Stomach smooth muscle (tissue), 2 donors: Measurements from ENCODE around the gene ALG13.

Experiments
- H3K27ac ChIP-seq: one replicate; pipeline ENCODE4 v1.7.0; 2013; ENCODE audit warnings: mild to moderate bottlenecking, low read length, inconsistent platforms
- H3K27me3 ChIP-seq, 2 donors: one replicate each; pipeline ENCODE4 v1.7.0; 2013; ENCODE audit warnings: low read length in 2 of 2; ENCODE audit not compliant: insufficient read depth in 2 of 2, control insufficient read depth in 1 of 2
- H3K36me3 ChIP-seq, 2 donors: one replicate each; pipeline ENCODE4 v1.7.0; 2013; ENCODE audit warnings: low read length in 2 of 2; ENCODE audit not compliant: control insufficient read depth in 2 of 2, insufficient read depth in 2 of 2
- H3K4me1 ChIP-seq: one replicate; pipeline ENCODE4 v1.7.0; 2013; ENCODE audit warnings: low read length; ENCODE audit not compliant: control insufficient read depth, insufficient read depth
- H3K4me3 ChIP-seq, 2 donors: one replicate each; pipeline ENCODE4 v1.7.0; 2013; ENCODE audit warnings: low read length in 2 of 2
- H3K9ac ChIP-seq, 2 donors: one replicate each; pipeline ENCODE4 v1.7.0; 2013; ENCODE audit warnings: low read length in 2 of 2, mild to moderate bottlenecking in 1 of 2
- H3K9me3 ChIP-seq, 2 donors: one replicate each; pipeline ENCODE4 v1.7.0; 2013; ENCODE audit warnings: low read length in 2 of 2; ENCODE audit not compliant: control insufficient read depth in 2 of 2
- donor health status: healthy.
- donor health status: Pancreatic carcinoma.

The ALG13 gene

DNA sequence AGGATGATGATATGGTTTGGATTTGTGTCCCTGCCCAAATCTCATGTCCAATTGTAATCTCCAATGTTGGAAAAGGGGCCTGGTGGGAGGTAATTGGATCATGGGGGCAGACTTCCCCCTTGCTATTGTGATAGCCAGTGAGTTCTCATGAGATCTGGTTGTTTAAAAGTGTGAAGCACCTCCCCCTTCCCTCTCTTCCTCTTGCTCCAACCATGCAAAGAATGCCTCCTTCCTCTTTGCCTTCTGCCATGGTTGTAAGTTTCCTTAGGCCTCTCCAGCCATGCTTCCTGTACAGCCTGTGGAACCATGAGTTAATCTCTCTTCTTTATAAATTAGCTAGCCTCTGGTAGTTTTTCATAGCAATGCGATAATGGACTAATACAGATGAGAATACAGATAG, 19.7 kb upstream of the ALG13 start:
- Histone ChIP-seq H3K9ac (no peak overlapping the region), H3K27ac (no peak overlapping the region), H3K36me3 (no peaks in the 10 kb centered on the region), H3K27me3 (peaks cover 0 to 3% of the 10 kb centered on the region in 2 donors), H3K9me3 (no peaks in the 10 kb centered on the region), H3K4me3 (no peak overlapping the region), H3K4me1 (no peaks in the 10 kb centered on the region)

DNA sequence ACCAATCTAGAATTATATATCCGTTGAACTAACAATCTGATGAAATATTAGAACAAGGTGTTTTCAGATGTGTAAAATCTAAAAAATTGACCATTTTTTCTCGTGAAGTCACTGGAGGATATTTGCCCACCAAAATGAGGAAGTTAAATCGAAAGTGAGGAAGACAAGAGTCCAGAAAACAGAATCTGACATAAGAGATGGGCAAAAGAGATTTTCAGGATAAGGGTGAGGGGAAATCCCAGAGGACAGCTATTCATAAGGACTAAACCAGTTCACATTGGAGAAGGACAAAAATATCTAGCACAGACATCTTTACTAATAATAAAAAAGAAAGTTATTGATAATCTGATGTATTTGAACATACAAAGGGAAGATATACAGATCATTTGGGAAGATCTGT, 18.7 kb upstream of the ALG13 start:
- Histone ChIP-seq H3K4me1 (no peaks in the 10 kb centered on the region), H3K9ac (no peak overlapping the region), H3K27me3 (peaks cover 0 to 3% of the 10 kb centered on the region in 2 donors), H3K27ac (no peak overlapping the region), H3K9me3 (no peaks in the 10 kb centered on the region), H3K4me3 (no peak overlapping the region), H3K36me3 (no peaks in the 10 kb centered on the region)

DNA sequence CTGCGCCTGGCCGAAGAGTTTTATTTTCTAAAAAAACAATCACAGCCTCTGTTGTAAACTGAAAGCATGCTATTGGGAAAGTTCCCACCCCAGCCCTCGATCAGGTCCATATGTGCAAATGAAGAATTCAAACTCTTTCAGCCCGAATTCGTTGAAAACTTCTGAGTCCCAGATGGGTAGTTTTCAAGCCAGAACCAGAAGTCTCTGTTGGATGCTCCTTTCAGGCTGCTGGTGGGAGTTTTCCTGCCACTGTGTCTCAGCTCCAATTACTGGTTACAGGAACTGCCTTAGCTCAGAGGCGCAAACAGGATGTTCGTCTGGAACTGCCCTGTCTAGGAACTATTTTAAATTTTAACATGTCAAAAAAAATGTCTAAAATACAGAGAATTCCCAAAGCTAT, 9.3 kb upstream of the ALG13 start:
- Histone ChIP-seq H3K4me3 (no peak overlapping the region), H3K27ac (no peak overlapping the region), H3K4me1 (no peaks in the 10 kb centered on the region), H3K9me3 (no peaks in the 10 kb centered on the region), H3K9ac (no peak overlapping the region), H3K27me3 (peaks cover 0 to 6% of the 10 kb centered on the region in 2 donors), H3K36me3 (no peaks in the 10 kb centered on the region)

DNA sequence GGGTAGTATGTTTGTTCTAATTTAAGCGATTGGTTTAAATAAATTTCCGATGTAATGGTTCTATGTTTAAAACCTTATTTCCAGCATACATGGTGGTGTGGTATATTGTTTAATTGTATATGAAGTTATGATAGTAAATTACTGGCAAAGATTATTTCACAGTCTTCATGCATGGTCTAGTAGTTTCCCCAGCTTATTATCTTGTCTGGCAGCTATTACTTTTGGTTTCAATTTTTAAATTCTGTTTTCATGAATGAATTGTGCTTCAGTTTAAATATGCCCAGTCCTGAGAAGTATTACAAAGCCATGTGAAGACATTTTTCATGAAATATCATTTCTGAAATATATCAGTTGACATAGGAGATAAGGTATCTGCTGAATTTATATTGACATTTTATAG, 6.3 kb downstream of the ALG13 start:
- H3K4me1 ChIP-seq = peaks cover 3% of the 10 kb centered on the region
- no peak overlapping the region for H3K9ac ChIP-seq

DNA sequence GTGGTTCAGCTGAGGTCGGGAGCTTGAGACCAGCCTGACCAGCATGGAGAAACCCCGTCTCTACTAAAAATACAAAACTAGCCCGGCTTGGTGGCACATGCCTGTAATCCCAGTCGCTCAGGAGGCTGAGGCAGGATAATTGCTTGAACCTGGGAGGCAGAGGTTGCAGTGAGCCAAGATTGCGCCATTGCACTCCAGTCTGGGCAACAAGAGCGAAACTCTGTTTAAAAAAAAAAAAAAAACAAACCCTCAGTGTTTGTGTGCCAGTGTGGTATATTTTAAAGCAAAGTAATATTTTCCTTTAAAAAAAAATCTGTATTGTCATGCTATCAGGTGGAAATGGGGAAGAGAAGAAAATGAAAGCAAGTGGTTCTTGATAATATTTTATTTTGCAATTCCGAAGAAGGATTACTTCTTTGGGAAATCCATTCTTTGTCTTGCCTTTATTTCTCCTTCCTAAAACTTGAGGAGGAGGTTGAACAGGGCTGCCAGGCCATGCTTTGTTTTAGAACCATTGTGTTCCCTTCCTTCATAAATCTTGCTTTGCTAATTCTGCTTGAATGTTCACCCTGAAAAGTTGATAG, 14.4 kb downstream of the ALG13 start:
- H3K9me3 ChIP-seq = no peaks in the 10 kb centered on the region
- H3K27ac ChIP-seq = no peak overlapping the region
- no peaks in the 10 kb centered on the region for H3K27me3 ChIP-seq
- no peaks in the 10 kb centered on the region for H3K36me3 ChIP-seq
- no peak overlapping the region for H3K4me3 ChIP-seq
- H3K4me1 ChIP-seq = no peaks in the 10 kb centered on the region
- H3K9ac ChIP-seq = no peak overlapping the region

More for the DNA sequence above, 6.3 kb downstream of the ALG13 start:
- no peaks in the 10 kb centered on the region for H3K27me3 ChIP-seq
- no peak overlapping the region for H3K4me3 ChIP-seq
- H3K36me3 ChIP-seq = peaks cover 3 to 11% of the 10 kb centered on the region in 2 donors
- H3K9me3 ChIP-seq = no peaks in the 10 kb centered on the region
- H3K27ac ChIP-seq = no peak overlapping the region

DNA sequence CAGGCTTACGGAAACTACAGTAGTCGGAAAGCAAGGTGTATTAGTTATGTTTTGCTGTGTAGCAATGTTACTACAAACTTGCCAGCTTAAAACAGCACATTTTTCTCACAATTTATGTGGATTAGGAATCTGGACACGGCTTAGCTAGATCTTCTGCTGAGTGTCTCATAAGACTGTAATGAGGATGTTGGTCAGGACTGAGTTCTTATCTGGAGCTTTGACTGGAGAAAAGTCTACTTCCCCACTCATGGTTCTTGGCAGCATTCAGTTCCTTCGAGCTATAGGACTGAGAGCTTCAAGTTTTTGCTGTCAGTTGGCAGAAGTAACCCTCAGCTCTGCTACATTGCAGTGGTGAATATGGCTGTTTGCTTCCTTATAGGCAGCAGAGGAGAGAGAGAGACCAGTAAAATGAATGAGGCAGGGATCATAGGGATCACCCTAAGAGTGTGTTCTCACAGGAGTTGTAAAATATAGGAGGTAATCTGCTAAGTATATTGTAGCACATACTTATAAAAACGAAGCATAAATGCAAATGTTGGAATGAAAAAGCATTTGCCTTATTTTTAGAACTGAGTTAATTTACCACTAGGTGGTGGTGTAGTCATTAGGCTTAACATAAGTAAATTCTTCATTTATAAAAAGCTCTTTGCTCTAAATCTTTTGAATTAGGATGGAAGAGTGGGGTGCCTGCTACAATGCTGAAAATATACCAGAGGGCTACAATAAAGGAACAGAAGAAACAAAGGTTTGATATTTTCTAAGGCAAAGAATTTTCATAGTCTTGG, 38.6 kb downstream of the ALG13 start:
- no peaks in the 10 kb centered on the region for H3K9me3 ChIP-seq
- no peak overlapping the region for H3K27ac ChIP-seq
- peaks cover 2 to 3% of the 10 kb centered on the region in 2 donors for H3K36me3 ChIP-seq
- H3K4me3 ChIP-seq = no peak overlapping the region
- H3K27me3 ChIP-seq = no peaks in the 10 kb centered on the region
- H3K9ac ChIP-seq = no peak overlapping the region
- no peaks in the 10 kb centered on the region for H3K4me1 ChIP-seq

DNA sequence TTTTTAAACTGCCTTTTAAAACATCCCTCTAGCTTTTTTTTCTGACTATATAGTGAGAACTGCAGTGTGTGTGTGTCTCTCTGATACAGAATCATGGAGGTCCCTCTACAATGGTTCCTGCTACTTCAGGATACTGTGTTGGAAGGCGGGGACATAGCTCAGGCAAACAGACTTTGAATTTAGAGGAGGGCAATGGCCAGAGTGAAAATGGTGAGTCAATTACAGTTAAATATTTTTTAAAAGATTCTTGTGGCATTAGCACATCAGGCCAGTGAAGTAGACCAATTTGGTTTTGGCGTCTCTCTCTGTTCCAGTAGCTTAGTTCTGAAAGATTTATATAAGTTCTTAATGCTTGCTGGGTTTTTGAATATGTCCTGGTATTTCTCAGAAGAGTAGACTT, 47.1 kb downstream of the ALG13 start:
- no peak overlapping the region for H3K4me3 ChIP-seq
- peaks cover 7 to 15% of the 10 kb centered on the region in 2 donors for H3K36me3 ChIP-seq
- H3K27ac ChIP-seq = no peak overlapping the region
- no peak overlapping the region for H3K9ac ChIP-seq
- H3K4me1 ChIP-seq = no peaks in the 10 kb centered on the region
- no peaks in the 10 kb centered on the region for H3K9me3 ChIP-seq
- H3K27me3 ChIP-seq = no peaks in the 10 kb centered on the region

DNA sequence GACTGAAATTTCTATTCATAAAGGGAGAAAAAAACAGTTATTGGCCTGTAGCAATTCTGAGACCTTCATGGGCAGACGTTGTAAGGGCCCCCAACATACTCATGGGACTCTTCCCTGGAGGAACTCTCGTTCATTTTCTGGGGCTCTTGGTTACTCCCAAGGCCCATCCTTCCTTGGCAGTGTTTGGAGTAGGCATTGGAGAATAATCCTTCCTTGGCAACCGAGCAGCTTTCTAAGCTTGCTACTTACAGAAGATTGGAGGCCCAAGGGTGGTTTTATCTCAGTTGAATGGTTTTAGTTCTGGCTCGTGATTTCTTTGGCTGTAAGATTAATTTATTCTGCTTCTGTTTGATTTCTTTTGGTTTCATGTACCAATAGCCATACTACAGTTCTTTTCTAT, 50.4 kb downstream of the ALG13 start:
- Histone ChIP-seq H3K4me3 (no peak overlapping the region), H3K9ac (no peak overlapping the region), H3K9me3 (no peaks in the 10 kb centered on the region), H3K4me1 (no peaks in the 10 kb centered on the region), H3K27me3 (no peaks in the 10 kb centered on the region), H3K27ac (no peak overlapping the region), H3K36me3 (peaks cover 13 to 15% of the 10 kb centered on the region in 2 donors)

DNA sequence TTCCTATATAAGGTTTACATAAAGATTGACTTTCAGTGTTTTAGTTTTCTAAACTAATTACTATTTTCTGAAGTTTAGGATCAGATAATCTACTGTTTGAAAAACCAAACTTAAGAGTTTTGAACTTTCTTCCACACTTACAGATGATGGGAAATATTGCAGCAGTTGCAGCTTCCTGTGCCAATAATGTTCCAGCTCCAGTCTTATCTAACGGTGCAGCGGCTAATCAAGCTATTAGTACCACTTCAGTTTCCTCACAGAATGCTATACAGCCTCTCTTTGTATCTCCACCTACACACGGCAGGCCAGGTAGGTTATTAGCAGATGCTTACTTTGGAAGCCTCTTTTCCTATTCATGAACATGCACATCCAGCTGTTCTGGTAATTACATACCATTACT, 55.6 kb downstream of the ALG13 start:
- no peak overlapping the region for H3K27ac ChIP-seq
- no peak overlapping the region for H3K9ac ChIP-seq
- no peaks in the 10 kb centered on the region for H3K4me1 ChIP-seq
- no peaks in the 10 kb centered on the region for H3K9me3 ChIP-seq
- H3K36me3 ChIP-seq = peaks cover 9 to 24% of the 10 kb centered on the region in 2 donors
- H3K4me3 ChIP-seq = no peak overlapping the region
- H3K27me3 ChIP-seq = no peaks in the 10 kb centered on the region

DNA sequence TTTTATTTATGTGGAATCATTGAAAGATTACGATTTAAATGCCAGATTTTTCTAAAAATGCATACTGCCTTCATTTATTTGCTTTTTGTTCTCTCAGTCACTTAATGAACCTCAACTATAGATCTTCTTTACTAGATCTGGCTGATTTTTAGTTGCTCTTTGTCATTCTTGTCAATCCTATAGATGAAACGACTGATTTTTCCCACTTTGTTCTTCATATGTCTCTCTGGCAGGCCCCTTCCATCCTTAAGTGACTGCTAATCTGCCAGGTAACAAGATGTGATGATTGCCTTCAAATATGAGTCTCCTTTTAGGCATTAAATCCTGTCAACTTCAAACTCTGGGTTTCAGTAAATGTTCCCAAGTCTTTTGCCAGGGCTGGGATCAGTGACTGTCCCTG, 61.0 kb downstream of the ALG13 start:
- peaks cover 8 to 10% of the 10 kb centered on the region in 2 donors for H3K36me3 ChIP-seq
- no peak overlapping the region for H3K9ac ChIP-seq
- no peaks in the 10 kb centered on the region for H3K4me1 ChIP-seq
- H3K9me3 ChIP-seq = no peaks in the 10 kb centered on the region
- H3K27ac ChIP-seq = no peak overlapping the region
- no peaks in the 10 kb centered on the region for H3K27me3 ChIP-seq
- no peak overlapping the region for H3K4me3 ChIP-seq

DNA sequence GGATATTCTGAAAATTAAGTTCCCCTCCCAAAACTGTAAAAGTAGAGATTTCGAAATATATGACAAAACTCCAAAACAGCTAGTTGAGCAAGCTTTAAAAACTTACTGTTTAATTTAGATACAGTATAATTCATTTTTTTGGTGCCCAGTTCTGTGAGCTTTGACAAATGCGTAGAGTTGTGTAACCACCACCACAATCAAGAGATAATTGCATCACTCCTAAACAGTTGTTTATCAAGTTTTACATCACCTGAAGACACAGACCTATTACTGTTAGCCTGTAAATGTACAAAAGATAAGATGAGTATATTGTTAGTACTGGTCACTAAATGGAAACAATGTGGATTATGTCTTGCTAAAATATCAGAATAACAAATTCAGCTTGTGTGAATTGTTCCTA, 62.3 kb downstream of the ALG13 start:
- Histone ChIP-seq H3K9me3 (no peaks in the 10 kb centered on the region), H3K27me3 (no peaks in the 10 kb centered on the region), H3K9ac (no peak overlapping the region), H3K4me3 (no peak overlapping the region), H3K4me1 (no peaks in the 10 kb centered on the region), H3K27ac (no peak overlapping the region), H3K36me3 (peaks cover 5% of the 10 kb centered on the region in 2 donors)
